Measurements from ENCODE around the gene EZR.
A peak's percentile ranks its signal among the peaks of the same experiment; 100 is the strongest.
"Not testable (repeated sequence)": the region's sequence is repeated elsewhere in the genome, so short reads cannot be mapped to it uniquely, and the experiment has no call there.

EZR gene

GRCh38 chr6:158828807-158829206, 9.6 kb upstream of the EZR start:
- H3K4me1 ChIP-seq (ENCODE audit: control insufficient read depth, insufficient read depth, low read length, poor library complexity, severe bottlenecking): peaks cover 7% of the 10 kb centered on the region
- 92 to 98% methylated on average over 6 of the region's 7 CpGs for WGBS, 2 experiments (ENCODE audit: insufficient coverage in 2 of 2)
- H3K4me3 ChIP-seq (ENCODE audit: extremely low read depth, insufficient read depth, low read length, poor library complexity, severe bottlenecking): no peak overlapping the region
- H3K36me3 ChIP-seq (ENCODE audit: control insufficient read depth, insufficient read depth, low read length): no peaks in the 10 kb centered on the region
- no peak overlapping the region for H3K27ac ChIP-seq (ENCODE audit: low read depth, low read length, severe bottlenecking)
- H3K9me3 ChIP-seq (ENCODE audit: control insufficient read depth, low read length): no peaks in the 10 kb centered on the region

- Histone ChIP-seq H3K4me1 (ENCODE audit: control insufficient read depth, insufficient read depth, low read length, poor library complexity, severe bottlenecking) (peaks cover 7% of the 10 kb centered on the region), H3K27ac (ENCODE audit: low read depth, low read length, severe bottlenecking) (no peak overlapping the region), H3K36me3 (ENCODE audit: control insufficient read depth, insufficient read depth, low read length) (no peaks in the 10 kb centered on the region), H3K4me3 (ENCODE audit: extremely low read depth, insufficient read depth, low read length, poor library complexity, severe bottlenecking) (no peak overlapping the region), H3K9me3 (ENCODE audit: control insufficient read depth, low read length) (no peaks in the 10 kb centered on the region)
- 87 to 100% methylated on average over 3 of the region's 4 CpGs for WGBS, 2 experiments (ENCODE audit: insufficient coverage in 2 of 2)
Measured at GRCh38 chr6:158826819-158827501, 7.8 kb upstream of the EZR start.

- Histone ChIP-seq H3K4me1 (ENCODE audit: control insufficient read depth, insufficient read depth, low read length, poor library complexity, severe bottlenecking) (peaks cover 7% of the 10 kb centered on the region), H3K9me3 (ENCODE audit: control insufficient read depth, low read length) (no peaks in the 10 kb centered on the region), H3K36me3 (ENCODE audit: control insufficient read depth, insufficient read depth, low read length) (no peaks in the 10 kb centered on the region), H3K4me3 (ENCODE audit: extremely low read depth, insufficient read depth, low read length, poor library complexity, severe bottlenecking) (no peak overlapping the region), H3K27ac (ENCODE audit: low read depth, low read length, severe bottlenecking) (no peak overlapping the region)
- 86 to 88% methylated on average over 8 to 9 of the region's 9 CpGs for WGBS, 2 experiments (ENCODE audit: insufficient coverage in 2 of 2)
Measured at GRCh38 chr6:158825951-158826306, 6.8 kb upstream of the EZR start.

- WGBS, 2 experiments (ENCODE audit: insufficient coverage in 2 of 2): 81 to 90% methylated on average over 11 of the region's 13 CpGs
- H3K4me1 ChIP-seq (ENCODE audit: control insufficient read depth, insufficient read depth, low read length, poor library complexity, severe bottlenecking): peaks cover 7% of the 10 kb centered on the region
Measured at GRCh38 chr6:158825038-158825950, 6.1 kb upstream of the EZR start.

GRCh38 chr6:158823616-158824015, 4.4 kb upstream of the EZR start:
- WGBS, 2 experiments (ENCODE audit: insufficient coverage in 2 of 2): no CpG with 5 or more reads among the region's 4 CpGs
- H3K36me3 ChIP-seq (ENCODE audit: control insufficient read depth, insufficient read depth, low read length); H3K27ac ChIP-seq (ENCODE audit: low read depth, low read length, severe bottlenecking); H3K4me1 ChIP-seq (ENCODE audit: control insufficient read depth, insufficient read depth, low read length, poor library complexity, severe bottlenecking); H3K4me3 ChIP-seq (ENCODE audit: extremely low read depth, insufficient read depth, low read length, poor library complexity, severe bottlenecking); H3K9me3 ChIP-seq (ENCODE audit: control insufficient read depth, low read length): not testable (repeated sequence)

More at GRCh38 chr6:158825038-158825950, 6.1 kb upstream of the EZR start:
- Histone ChIP-seq H3K4me3 (ENCODE audit: extremely low read depth, insufficient read depth, low read length, poor library complexity, severe bottlenecking) (no peak overlapping the region), H3K9me3 (ENCODE audit: control insufficient read depth, low read length) (no peaks in the 10 kb centered on the region), H3K36me3 (ENCODE audit: control insufficient read depth, insufficient read depth, low read length) (no peaks in the 10 kb centered on the region), H3K27ac (ENCODE audit: low read depth, low read length, severe bottlenecking) (no peak overlapping the region)

GRCh38 chr6:158819977-158820622, 932 bp upstream of the EZR start:
- WGBS, 2 experiments (ENCODE audit: insufficient coverage in 2 of 2): 85 to 92% methylated on average over 4 to 5 of the region's 6 CpGs
- no peaks in the 10 kb centered on the region for H3K9me3 ChIP-seq (ENCODE audit: control insufficient read depth, low read length)
- no peak overlapping the region for H3K27ac ChIP-seq (ENCODE audit: low read depth, low read length, severe bottlenecking)
- H3K36me3 ChIP-seq (ENCODE audit: control insufficient read depth, insufficient read depth, low read length): peaks cover 13% of the 10 kb centered on the region
- peaks cover 11% of the 10 kb centered on the region for H3K4me1 ChIP-seq (ENCODE audit: control insufficient read depth, insufficient read depth, low read length, poor library complexity, severe bottlenecking)
- no peak overlapping the region for H3K4me3 ChIP-seq (ENCODE audit: extremely low read depth, insufficient read depth, low read length, poor library complexity, severe bottlenecking)

- H3K27ac ChIP-seq (ENCODE audit: low read depth, low read length, severe bottlenecking): peak overlapping the region; percentile 49
- 0% methylated on average over 37 to 54 of the region's 63 CpGs for WGBS, 2 experiments (ENCODE audit: insufficient coverage in 2 of 2)
- H3K36me3 ChIP-seq (ENCODE audit: control insufficient read depth, insufficient read depth, low read length): peaks cover 27% of the 10 kb centered on the region
- H3K4me3 ChIP-seq (ENCODE audit: extremely low read depth, insufficient read depth, low read length, poor library complexity, severe bottlenecking): peak overlapping the region; percentile 78
- peaks cover 18% of the 10 kb centered on the region for H3K4me1 ChIP-seq (ENCODE audit: control insufficient read depth, insufficient read depth, low read length, poor library complexity, severe bottlenecking)
- H3K9me3 ChIP-seq (ENCODE audit: control insufficient read depth, low read length): no peaks in the 10 kb centered on the region
Measured at GRCh38 chr6:158818581-158819212, 471 bp downstream of the EZR start.

- Histone ChIP-seq H3K36me3 (ENCODE audit: control insufficient read depth, insufficient read depth, low read length) (peaks cover 34% of the 10 kb centered on the region), H3K9me3 (ENCODE audit: control insufficient read depth, low read length) (no peaks in the 10 kb centered on the region), H3K27ac (ENCODE audit: low read depth, low read length, severe bottlenecking) (peak overlapping the region; percentile 45), H3K4me1 (ENCODE audit: control insufficient read depth, insufficient read depth, low read length, poor library complexity, severe bottlenecking) (peaks cover 19% of the 10 kb centered on the region), H3K4me3 (ENCODE audit: extremely low read depth, insufficient read depth, low read length, poor library complexity, severe bottlenecking) (peak overlapping the region; percentile 78)
- WGBS, 2 experiments (ENCODE audit: insufficient coverage in 2 of 2): 0% methylated on average over 33 to 42 of the region's 61 CpGs
Measured at GRCh38 chr6:158817728-158818580, 1.2 kb downstream of the EZR start.

- Histone ChIP-seq H3K36me3 (ENCODE audit: control insufficient read depth, insufficient read depth, low read length) (peaks cover 43% of the 10 kb centered on the region), H3K4me3 (ENCODE audit: extremely low read depth, insufficient read depth, low read length, poor library complexity, severe bottlenecking) (peak overlapping the region; percentile 78), H3K9me3 (ENCODE audit: control insufficient read depth, low read length) (no peaks in the 10 kb centered on the region), H3K27ac (ENCODE audit: low read depth, low read length, severe bottlenecking) (peak overlapping the region; percentile 30), H3K4me1 (ENCODE audit: control insufficient read depth, insufficient read depth, low read length, poor library complexity, severe bottlenecking) (peaks cover 19% of the 10 kb centered on the region)
- WGBS, 2 experiments (ENCODE audit: insufficient coverage in 2 of 2): 18 to 21% methylated on average over 12 to 14 of the region's 20 CpGs
Measured at GRCh38 chr6:158816803-158817727, 2.1 kb downstream of the EZR start.
